Neural cell (in vitro differentiated cells): ENCODE measurements around the gene NPIPA5. TPM values are rescaled to one million over a fixed set of nuclear protein-coding genes. Genes with fewer than 3 reads are reported as not detected.
"Not testable (repeated sequence)": the region's sequence is repeated elsewhere in the genome, so short reads cannot be mapped to it uniquely, and the experiment has no call there.

Source experiments
- H2AFZ ChIP-seq: fragments of 200-600, 300-800 bp; sonication (generic), shearing (Covaris generic); 2 replicates; pipeline ENCODE4 v1.6.0; 2014; ENCODE audit warnings: low read depth, mild to moderate bottlenecking, antibody characterized with exemption, low read length, moderate library complexity
- H3F3A ChIP-seq: fragments of 200-600 bp; shearing (Covaris generic); 2 replicates; pipeline ENCODE4 v1.6.1; 2016; ENCODE audit warnings: mild to moderate bottlenecking, moderate library complexity, mixed read lengths, antibody characterized with exemption, low read length; ENCODE audit not compliant: insufficient read depth, poor library complexity, severe bottlenecking
- H3K27ac ChIP-seq: fragments of 200-600, 300-800 bp; sonication (generic), shearing (Covaris generic); 2 replicates; pipeline ENCODE4 v1.5.1; 2014; ENCODE audit warnings: mild to moderate bottlenecking, low read length, moderate library complexity
- H3K27me3 ChIP-seq: fragments of 300-800, 200-600 bp; sonication (generic), shearing (Covaris generic); 2 replicates; pipeline ENCODE4 v1.6.0; 2014; ENCODE audit warnings: mild to moderate bottlenecking, low read depth, low read length, moderate library complexity; ENCODE audit not compliant: insufficient read depth
- H3K36me3 ChIP-seq: fragments of 300-800, 200-600 bp; sonication (generic), shearing (Covaris generic); 2 replicates; pipeline ENCODE4 v1.5.1; 2014; ENCODE audit warnings: mild to moderate bottlenecking, antibody characterized with exemption, low read length, moderate library complexity; ENCODE audit not compliant: insufficient read depth
- H3K4me2 ChIP-seq: fragments of 300-800, 200-600 bp; sonication (generic), shearing (Covaris generic); 2 replicates; pipeline ENCODE4 v1.6.0; 2014; ENCODE audit warnings: mild to moderate bottlenecking, low read length
- H3K4me3 ChIP-seq: fragments of 300-800, 200-600 bp; sonication (generic), shearing (Covaris generic); 2 replicates; pipeline ENCODE4 v1.5.1; 2014; ENCODE audit warnings: mild to moderate bottlenecking, low read length, moderate library complexity
- H3K79me2 ChIP-seq: fragments of 200-600 bp; shearing (Covaris generic); replicated peaks from 2 replicates; pipeline ENCODE4 v1.6.0; 2014; ENCODE audit warnings: mild to moderate bottlenecking, low read length, moderate library complexity; ENCODE audit not compliant: insufficient read depth
- H3K9ac ChIP-seq: fragments of 300-800, 200-600 bp; sonication (generic), shearing (Covaris generic); 2 replicates; pipeline ENCODE4 v1.6.1; 2016; ENCODE audit warnings: mild to moderate bottlenecking, low read length, mixed read lengths
- H3K9me2 ChIP-seq: fragments of 200-600 bp; shearing (Covaris generic); 2 replicates; pipeline ENCODE4 v1.6.1; 2016; ENCODE audit warnings: mild to moderate bottlenecking, low read length, mixed read lengths; ENCODE audit not compliant: insufficient read depth
- H3K9me3 ChIP-seq: fragments of 200-600, 300-800 bp; sonication (generic), shearing (Covaris generic); 2 replicates; pipeline ENCODE4 v1.6.1; 2016; ENCODE audit warnings: mild to moderate bottlenecking, mixed run types, low read length, moderate library complexity, mixed read lengths
- H4K20me1 ChIP-seq: fragments of 200-600 bp; shearing (Covaris generic); 2 replicates; pipeline ENCODE4 v1.6.1; 2016; ENCODE audit warnings: mild to moderate bottlenecking, mixed run types; ENCODE audit not compliant: insufficient read depth
- EP300 ChIP-seq: fragments of 450-650 bp; conservative IDR thresholded peaks from 2 replicates; pipeline ENCODE4 v1.6.1; 2014; ENCODE audit warnings: antibody characterized with exemption, mild to moderate bottlenecking, moderate library complexity; ENCODE audit not compliant: poor library complexity, severe bottlenecking
- EZH2 ChIP-seq: fragments of 200-600, 300-800 bp; shearing (Covaris generic), sonication (generic); IDR thresholded peaks from 2 replicates; pipeline ENCODE4 v1.6.1; 2014; ENCODE audit warnings: antibody characterized with exemption, low read length, borderline replicate concordance, mild to moderate bottlenecking; ENCODE audit not compliant: insufficient read depth, poor library complexity, severe bottlenecking
- MXI1 ChIP-seq: fragments of 450-650 bp; conservative IDR thresholded peaks from 2 replicates; pipeline ENCODE4 v1.6.1; 2014; ENCODE audit warnings: antibody characterized with exemption, mild to moderate bottlenecking; ENCODE audit not compliant: poor library complexity, severe bottlenecking
- POLR2AphosphoS5 ChIP-seq: IDR thresholded peaks from 2 replicates; pipeline ENCODE4 v1.6.1; 2012
- RAD21 ChIP-seq: fragments of 450-650 bp; conservative IDR thresholded peaks from 2 replicates; pipeline ENCODE4 v1.6.1; 2014; ENCODE audit warnings: antibody characterized with exemption, mild to moderate bottlenecking, moderate library complexity
- SMC3 ChIP-seq: fragments of 450-650 bp; conservative IDR thresholded peaks from 2 replicates; pipeline ENCODE4 v1.6.1; 2014; ENCODE audit warnings: antibody characterized with exemption, mild to moderate bottlenecking, moderate library complexity; ENCODE audit not compliant: poor library complexity
- TAF1 ChIP-seq: IDR thresholded peaks from 2 replicates; pipeline ENCODE4 v1.6.1; 2012; ENCODE audit warnings: low read depth
- polyA plus RNA-seq: library from polyadenylated mRNA; depleted of rRNA; stranded (reverse); fragments of >200 nt; gene quantifications from 2 replicates; pipeline ENCODE4 v1.2.3, GENCODE V29; 2014
- TF ChIP-seq, protein P1 (sequence below): IDR thresholded peaks from 2 replicates; pipeline ENCODE4 v1.6.1; 2012; ENCODE audit warnings: borderline replicate concordance
- TF ChIP-seq, protein P2 (sequence below): fragments of 450-650 bp; IDR thresholded peaks from 2 replicates; pipeline ENCODE4 v1.5.1; 2014; ENCODE audit warnings: antibody characterized with exemption, mild to moderate bottlenecking, moderate library complexity; ENCODE audit not compliant: poor library complexity, severe bottlenecking

Gene NPIPA5
- polyA plus RNA-seq, 1 donor from 2014 or later: 27.2 TPM

DNA sequence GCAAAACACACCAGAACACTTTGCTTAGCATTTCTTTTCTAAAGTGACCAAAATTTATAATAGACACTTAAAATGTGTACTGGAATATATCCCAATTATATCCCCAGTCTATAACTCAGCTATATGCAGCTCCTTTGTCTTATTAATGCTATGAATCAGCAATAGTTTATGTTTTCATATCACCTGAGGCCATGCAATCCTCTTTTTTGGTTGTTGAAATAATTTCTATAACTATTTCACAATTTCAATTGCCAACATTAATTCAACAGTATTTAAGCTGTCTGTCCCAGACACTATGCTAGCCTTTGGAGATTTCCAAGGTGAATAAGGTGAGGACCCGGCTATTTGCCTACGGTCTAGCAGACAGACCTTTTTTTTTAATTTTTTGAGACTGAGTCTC, 39.1 kb upstream of the NPIPA5 start:
- no peaks in the 10 kb centered on the region for H3K9me2 ChIP-seq
- no peaks in the 10 kb centered on the region for H3K36me3 ChIP-seq
- H3K27me3 ChIP-seq: no peaks in the 10 kb centered on the region
- TF ChIP-seq, protein P1, sequence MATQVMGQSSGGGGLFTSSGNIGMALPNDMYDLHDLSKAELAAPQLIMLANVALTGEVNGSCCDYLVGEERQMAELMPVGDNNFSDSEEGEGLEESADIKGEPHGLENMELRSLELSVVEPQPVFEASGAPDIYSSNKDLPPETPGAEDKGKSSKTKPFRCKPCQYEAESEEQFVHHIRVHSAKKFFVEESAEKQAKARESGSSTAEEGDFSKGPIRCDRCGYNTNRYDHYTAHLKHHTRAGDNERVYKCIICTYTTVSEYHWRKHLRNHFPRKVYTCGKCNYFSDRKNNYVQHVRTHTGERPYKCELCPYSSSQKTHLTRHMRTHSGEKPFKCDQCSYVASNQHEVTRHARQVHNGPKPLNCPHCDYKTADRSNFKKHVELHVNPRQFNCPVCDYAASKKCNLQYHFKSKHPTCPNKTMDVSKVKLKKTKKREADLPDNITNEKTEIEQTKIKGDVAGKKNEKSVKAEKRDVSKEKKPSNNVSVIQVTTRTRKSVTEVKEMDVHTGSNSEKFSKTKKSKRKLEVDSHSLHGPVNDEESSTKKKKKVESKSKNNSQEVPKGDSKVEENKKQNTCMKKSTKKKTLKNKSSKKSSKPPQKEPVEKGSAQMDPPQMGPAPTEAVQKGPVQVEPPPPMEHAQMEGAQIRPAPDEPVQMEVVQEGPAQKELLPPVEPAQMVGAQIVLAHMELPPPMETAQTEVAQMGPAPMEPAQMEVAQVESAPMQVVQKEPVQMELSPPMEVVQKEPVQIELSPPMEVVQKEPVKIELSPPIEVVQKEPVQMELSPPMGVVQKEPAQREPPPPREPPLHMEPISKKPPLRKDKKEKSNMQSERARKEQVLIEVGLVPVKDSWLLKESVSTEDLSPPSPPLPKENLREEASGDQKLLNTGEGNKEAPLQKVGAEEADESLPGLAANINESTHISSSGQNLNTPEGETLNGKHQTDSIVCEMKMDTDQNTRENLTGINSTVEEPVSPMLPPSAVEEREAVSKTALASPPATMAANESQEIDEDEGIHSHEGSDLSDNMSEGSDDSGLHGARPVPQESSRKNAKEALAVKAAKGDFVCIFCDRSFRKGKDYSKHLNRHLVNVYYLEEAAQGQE: no peak
- TF ChIP-seq POLR2AphosphoS5 (no peak), EZH2 (no peak), EP300 (no peak), SMC3 (no peak), RAD21 (no peak), TAF1 (no peak), MXI1 (no peak)
- TF ChIP-seq, protein P2, sequence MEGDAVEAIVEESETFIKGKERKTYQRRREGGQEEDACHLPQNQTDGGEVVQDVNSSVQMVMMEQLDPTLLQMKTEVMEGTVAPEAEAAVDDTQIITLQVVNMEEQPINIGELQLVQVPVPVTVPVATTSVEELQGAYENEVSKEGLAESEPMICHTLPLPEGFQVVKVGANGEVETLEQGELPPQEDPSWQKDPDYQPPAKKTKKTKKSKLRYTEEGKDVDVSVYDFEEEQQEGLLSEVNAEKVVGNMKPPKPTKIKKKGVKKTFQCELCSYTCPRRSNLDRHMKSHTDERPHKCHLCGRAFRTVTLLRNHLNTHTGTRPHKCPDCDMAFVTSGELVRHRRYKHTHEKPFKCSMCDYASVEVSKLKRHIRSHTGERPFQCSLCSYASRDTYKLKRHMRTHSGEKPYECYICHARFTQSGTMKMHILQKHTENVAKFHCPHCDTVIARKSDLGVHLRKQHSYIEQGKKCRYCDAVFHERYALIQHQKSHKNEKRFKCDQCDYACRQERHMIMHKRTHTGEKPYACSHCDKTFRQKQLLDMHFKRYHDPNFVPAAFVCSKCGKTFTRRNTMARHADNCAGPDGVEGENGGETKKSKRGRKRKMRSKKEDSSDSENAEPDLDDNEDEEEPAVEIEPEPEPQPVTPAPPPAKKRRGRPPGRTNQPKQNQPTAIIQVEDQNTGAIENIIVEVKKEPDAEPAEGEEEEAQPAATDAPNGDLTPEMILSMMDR: no peak
- no peak overlapping the region for H3K4me3 ChIP-seq
- no peaks in the 10 kb centered on the region for H4K20me1 ChIP-seq
- no peak overlapping the region for H3K4me2 ChIP-seq
- no peaks in the 10 kb centered on the region for H3K9me3 ChIP-seq
- no peak overlapping the region for H3K9ac ChIP-seq
- H3K27ac ChIP-seq: no peak overlapping the region
- H3K79me2 ChIP-seq: no peaks in the 10 kb centered on the region
- H3F3A ChIP-seq: no peaks in the 10 kb centered on the region
- H2AFZ ChIP-seq: no peak overlapping the region

DNA sequence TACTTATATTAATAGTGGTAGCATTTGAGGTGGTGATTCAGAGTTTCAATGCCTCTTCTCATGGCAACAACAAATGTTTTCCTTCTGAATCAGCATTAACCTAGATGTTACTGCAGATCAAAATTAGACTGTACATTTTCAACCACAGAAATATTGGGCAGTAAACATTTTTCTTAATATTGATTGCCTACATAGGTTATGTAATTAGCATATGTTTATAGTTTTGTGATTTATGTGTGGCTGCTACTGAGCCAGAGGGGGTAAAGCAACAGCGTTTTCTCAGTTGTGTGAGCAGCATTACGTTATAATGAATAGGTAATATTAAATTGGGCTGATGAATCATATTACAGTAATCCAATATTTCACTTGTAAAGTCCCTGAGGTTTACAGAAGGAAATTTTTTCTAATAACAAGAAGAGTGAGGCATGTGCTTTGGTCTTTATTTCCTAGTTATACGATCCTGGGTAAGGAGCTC, 37.5 kb upstream of the NPIPA5 start:
- Histone ChIP-seq H3K79me2 (no peaks in the 10 kb centered on the region), H3K36me3 (no peaks in the 10 kb centered on the region), H3K9ac (no peak overlapping the region), H3K27ac (no peak overlapping the region), H3F3A (no peaks in the 10 kb centered on the region), H4K20me1 (no peaks in the 10 kb centered on the region), H3K9me3 (no peaks in the 10 kb centered on the region), H3K4me2 (no peak overlapping the region), H3K4me3 (no peak overlapping the region), H3K9me2 (no peaks in the 10 kb centered on the region), H3K27me3 (no peaks in the 10 kb centered on the region), H2AFZ (no peak overlapping the region)
- TF ChIP-seq EZH2 (no peak), RAD21 (no peak), MXI1 (no peak), SMC3 (no peak), POLR2AphosphoS5 (no peak), EP300 (no peak)
- TF ChIP-seq, protein P1: no peak
- TF ChIP-seq, protein P2: no peak

DNA sequence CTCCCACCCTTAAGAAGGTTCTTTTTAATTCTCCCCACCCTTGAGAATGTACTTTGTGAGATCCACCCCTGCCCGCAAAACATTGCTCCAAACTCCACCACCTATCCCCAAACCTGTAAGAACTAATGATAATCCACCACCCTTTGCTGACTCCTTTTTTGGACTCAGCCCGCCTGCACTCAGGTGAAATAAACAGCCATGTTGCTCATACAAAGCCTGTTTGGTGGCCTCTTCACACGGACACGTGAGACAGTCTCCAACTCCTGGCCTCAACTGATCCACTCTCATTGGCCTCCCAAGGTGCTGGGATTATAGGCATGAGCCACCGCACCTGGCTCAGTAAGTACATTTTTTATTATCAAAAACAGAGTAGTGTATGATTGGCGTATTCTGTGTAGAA, 31.4 kb upstream of the NPIPA5 start:
- H3K36me3 ChIP-seq, H3K4me2 ChIP-seq: not testable (repeated sequence)

More for the DNA sequence above, 31.4 kb upstream of the NPIPA5 start:
- H3K27ac ChIP-seq, H2AFZ ChIP-seq, H3K4me3 ChIP-seq, H3K9me3 ChIP-seq, H3K79me2 ChIP-seq, H3F3A ChIP-seq, H3K27me3 ChIP-seq, H3K9ac ChIP-seq, H3K9me2 ChIP-seq, H4K20me1 ChIP-seq: not testable (repeated sequence)
